ENCODE measurements around the gene MECP2.

The MECP2 gene

DNA sequence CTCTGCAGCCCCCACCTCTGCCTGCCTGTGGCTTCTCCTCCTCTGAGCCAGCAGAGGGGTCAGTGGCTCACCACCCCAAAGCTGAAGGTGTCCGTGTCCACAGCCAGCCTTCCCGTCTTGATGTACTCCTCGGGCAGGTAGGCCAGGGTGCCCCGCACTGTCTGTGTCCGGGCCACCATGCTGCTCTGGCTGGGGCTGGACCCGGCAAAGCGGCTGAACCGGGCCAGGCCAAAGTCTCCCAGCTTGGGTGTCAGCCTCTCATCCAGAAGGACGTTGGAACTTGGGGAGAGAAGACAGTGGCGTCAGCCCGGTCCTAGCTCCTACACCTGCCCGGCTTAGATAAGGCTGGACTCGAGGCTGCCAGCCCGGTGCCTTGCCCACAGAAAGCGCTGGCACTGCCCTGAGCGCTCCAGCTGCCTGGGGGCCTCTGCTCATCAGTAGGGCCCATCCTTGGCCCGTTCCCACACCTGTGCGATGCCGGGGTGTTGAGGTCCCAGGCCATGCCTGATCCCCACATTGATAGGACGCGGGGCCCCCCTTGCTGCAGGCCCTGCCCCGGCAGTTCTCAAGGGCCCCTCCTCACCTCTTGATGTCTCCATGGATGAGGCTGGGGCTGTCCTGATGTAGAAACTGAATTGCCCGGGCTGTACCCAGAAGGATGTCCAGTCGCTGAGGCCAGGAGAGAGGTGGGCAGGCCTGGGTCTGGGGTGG, 81.0 kb downstream of the MECP2 start:
- no peaks in the 10 kb centered on the region for H3K9me3 ChIP-seq
- peaks cover 30 to 32% of the 10 kb centered on the region in 2 experiments for H3K4me1 ChIP-seq (ENCODE audit: control insufficient read depth in 1 of 2, insufficient read depth in 1 of 2, low read depth in 1 of 2, low read length in 1 of 2)
- TF ChIP-seq CTCF (IDR thresholded peaks at IDR 0.05), result no peak
- no peak overlapping the region for H3K27ac ChIP-seq
- H3K36me3 ChIP-seq, result peaks cover 22% of the 10 kb centered on the region
- no peak overlapping the region for H3K4me3 ChIP-seq (ENCODE audit: low read depth in 1 of 2, low read length in 1 of 2)
- no peaks in the 10 kb centered on the region for H3K27me3 ChIP-seq

DNA sequence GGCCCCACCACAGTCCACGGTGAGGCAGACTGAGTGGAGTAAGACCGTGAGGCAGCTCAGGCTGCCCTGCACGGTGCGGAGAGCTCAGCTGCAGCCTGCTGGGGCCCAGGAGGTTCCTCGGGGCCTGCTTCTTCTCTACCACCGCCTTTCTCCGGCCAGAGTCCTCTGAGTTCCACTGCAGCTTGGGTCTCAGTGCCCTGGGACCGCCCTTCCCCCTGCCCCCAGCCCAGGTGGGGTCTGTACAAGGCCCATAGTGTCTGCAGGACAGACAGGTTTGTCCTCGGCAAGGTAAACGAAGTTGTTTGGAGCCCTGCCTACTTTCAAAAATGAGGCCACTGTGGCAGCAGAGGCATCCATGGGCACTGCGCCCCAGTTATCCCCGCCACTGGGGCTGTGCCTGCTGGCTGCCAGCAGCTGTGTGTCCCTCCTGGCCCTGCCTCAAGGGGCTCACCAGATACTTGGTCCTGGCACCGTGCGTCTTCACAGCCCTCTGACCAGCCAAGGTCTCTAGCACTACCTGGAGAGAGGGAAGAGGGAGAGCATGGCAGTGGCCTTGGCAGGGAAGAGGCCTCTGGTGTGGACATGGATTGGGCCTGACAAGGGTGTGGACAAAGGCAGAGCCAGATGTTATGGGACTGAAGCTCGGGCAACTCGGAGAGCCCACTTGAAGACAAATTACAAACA, 81.8 kb downstream of the MECP2 start:
- no peak for TF ChIP-seq CTCF (IDR thresholded peaks at IDR 0.05)
- Histone ChIP-seq H3K4me1 (ENCODE audit: control insufficient read depth in 1 of 2, insufficient read depth in 1 of 2, low read depth in 1 of 2, low read length in 1 of 2) (peaks cover 24 to 26% of the 10 kb centered on the region in 2 experiments), H3K9me3 (no peaks in the 10 kb centered on the region), H3K27me3 (no peaks in the 10 kb centered on the region), H3K27ac (peak overlapping the region; percentile 52), H3K4me3 (ENCODE audit: low read depth in 1 of 2, low read length in 1 of 2) (no peak overlapping the region), H3K36me3 (peaks cover 26% of the 10 kb centered on the region)

GRCh38 chrX:154014429-154015380, 82.8 kb downstream of the MECP2 start:
- H3K36me3 ChIP-seq, result peaks cover 26% of the 10 kb centered on the region
- H3K27ac ChIP-seq, result peak overlapping the region; percentile 52
- H3K9me3 ChIP-seq, result no peaks in the 10 kb centered on the region
- peaks cover 26 to 28% of the 10 kb centered on the region in 2 experiments for H3K4me1 ChIP-seq (ENCODE audit: control insufficient read depth in 1 of 2, insufficient read depth in 1 of 2, low read depth in 1 of 2, low read length in 1 of 2)
- no peak for TF ChIP-seq CTCF (IDR thresholded peaks at IDR 0.05)
- H3K27me3 ChIP-seq, result no peaks in the 10 kb centered on the region
- H3K4me3 ChIP-seq (ENCODE audit: low read depth in 1 of 2, low read length in 1 of 2), result no peak overlapping the region

- H3K9me3 ChIP-seq, result no peaks in the 10 kb centered on the region
- H3K27ac ChIP-seq, result peak overlapping the region; percentile 52
- peak; percentile 81 for TF ChIP-seq CTCF (IDR thresholded peaks at IDR 0.05)
- peaks cover 26% of the 10 kb centered on the region for H3K36me3 ChIP-seq
- H3K27me3 ChIP-seq, result no peaks in the 10 kb centered on the region
- H3K4me1 ChIP-seq (ENCODE audit: control insufficient read depth in 1 of 2, insufficient read depth in 1 of 2, low read depth in 1 of 2, low read length in 1 of 2), result peaks cover 24 to 26% of the 10 kb centered on the region in 2 experiments
- H3K4me3 ChIP-seq (ENCODE audit: low read depth in 1 of 2, low read length in 1 of 2), result no peak overlapping the region
Observed at GRCh38 chrX:154013614-154014360, 83.7 kb downstream of the MECP2 start.

DNA sequence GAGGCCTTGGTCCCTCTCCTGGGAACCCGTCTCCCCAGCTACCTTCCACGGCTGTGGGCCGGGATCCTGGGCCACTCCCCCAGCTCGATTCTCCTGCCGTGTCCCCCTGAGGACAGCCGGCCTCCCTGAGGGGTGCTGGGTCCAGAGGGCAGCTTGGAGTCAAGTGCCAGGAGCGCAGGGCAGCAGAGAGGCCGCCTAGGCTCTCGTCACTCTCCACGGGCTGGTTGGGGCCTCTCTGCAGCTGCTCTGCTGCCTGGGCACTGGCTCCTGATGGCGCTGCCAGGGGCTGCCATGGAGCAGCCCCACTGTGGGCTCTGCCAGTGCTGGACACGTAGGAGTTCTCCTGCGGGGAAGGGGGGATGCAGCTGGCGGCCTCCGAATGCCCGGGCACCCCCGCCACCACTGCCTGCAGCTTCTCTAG, 84.5 kb downstream of the MECP2 start:
- Histone ChIP-seq H3K4me1 (ENCODE audit: control insufficient read depth in 1 of 2, insufficient read depth in 1 of 2, low read depth in 1 of 2, low read length in 1 of 2) (peaks cover 16 to 18% of the 10 kb centered on the region in 2 experiments), H3K9me3 (no peaks in the 10 kb centered on the region), H3K27me3 (no peaks in the 10 kb centered on the region), H3K27ac (no peak overlapping the region), H3K4me3 (ENCODE audit: low read depth in 1 of 2, low read length in 1 of 2) (no peak overlapping the region), H3K36me3 (peaks cover 26% of the 10 kb centered on the region)
- no peak for TF ChIP-seq CTCF (IDR thresholded peaks at IDR 0.05)
